COR-L47 (cell line): ENCODE data around the gene DIPK1B.
A peak's percentile ranks its signal among the peaks of the same experiment; 100 is the strongest.
"Not testable (repeated sequence)": the region's sequence is repeated elsewhere in the genome, so short reads cannot be mapped to it uniquely, and the experiment has no call there.

ENCODE experiments used
- DNase-seq: peaks from one replicate; lab custom pipeline; 2025; lab: John Stamatoyannopoulos, UW

The DIPK1B gene

DNA sequence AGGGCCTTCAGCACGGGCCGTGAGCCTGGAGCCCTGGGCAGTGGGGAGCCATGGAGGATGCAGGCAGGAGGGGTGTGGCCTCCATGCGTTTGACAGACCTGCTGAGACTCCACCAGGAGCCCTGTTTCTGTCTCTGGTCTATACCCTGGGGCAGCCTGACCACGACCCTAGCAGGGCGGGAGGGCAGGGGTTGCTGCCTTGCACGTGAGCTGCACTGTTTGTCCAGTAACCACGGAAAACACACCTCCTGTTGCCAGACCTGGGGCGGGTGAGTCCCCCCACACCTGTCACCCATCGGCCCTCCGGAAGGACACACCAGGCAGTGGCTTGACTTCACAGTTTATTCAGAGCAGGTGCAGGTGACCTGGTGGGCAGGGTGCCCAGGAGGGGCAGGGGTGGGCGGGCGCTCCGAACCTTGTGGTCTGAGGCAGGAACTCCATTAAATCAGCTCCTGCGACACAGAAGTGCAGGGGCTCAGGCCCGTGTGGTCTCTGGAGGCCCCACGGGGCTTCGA is 41.7 kb downstream of the DIPK1B start:
- peak; percentile 30 for DNase-seq

- no peak for DNase-seq
Observed at GRCh38 chr9:136754626-136755301, 42.4 kb downstream of the DIPK1B start.

GRCh38 chr9:136755302-136756133 is 43.1 kb downstream of the DIPK1B start:
- not testable (repeated sequence) for DNase-seq

DNA sequence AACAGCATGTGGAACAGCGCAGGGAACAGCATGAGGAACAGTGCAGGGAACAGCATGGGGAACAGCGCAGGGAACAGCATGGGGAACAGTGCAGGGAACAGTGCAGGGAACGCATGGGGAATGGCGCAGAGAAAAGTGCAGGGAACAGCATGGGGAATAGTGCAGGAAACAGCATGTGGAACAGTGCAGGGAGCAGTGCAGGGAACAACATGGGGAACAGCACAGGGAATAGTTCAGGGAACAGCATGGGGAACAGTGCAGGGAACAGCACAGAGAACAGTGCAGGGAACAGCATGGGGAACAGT is 43.7 kb downstream of the DIPK1B start:
- DNase-seq = no peak

- DNase-seq = no peak
Observed at GRCh38 chr9:136756836-136757235, 44.5 kb downstream of the DIPK1B start.

GRCh38 chr9:136757328-136757727 is 45.0 kb downstream of the DIPK1B start:
- DNase-seq = no peak

DNA sequence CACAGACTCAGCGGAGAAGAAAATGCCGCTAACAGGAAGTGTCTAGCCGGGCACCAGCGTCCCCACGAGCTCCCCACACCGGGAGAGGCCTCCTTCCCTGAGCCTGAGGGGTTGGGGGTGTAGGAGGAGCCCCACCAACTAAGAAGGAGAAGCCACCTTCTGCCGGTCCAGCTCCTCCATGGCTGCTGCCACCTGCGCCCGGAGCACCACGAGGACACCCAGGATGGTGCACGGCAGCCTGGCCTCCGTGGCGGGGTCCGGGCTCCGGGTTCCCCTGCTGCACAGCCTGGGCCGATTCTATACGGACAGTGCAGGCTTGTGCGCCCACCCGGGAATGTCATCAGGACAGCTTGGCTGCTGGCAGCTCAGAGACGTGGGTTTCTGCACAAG is 45.4 kb downstream of the DIPK1B start:
- no peak for DNase-seq

DNA sequence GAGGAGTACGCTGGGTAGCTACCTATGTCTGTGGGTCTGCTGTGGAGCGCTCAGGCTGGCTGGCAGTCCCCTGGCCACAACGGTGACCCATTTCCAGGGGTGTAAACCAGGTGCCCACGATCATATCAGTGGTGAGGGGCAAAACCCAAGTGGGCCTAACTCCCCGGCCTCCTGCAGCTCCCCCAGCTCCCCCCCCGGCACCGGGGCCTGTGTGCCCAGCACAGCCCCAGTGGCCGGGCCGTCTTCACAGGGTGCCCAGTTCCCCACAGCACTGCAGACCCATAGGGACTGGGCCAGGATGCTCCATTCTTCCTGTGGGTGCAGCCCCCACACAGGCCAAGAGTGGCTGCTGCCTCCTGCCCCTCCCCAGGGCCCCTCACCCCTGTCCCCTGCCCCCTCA is 46.6 kb downstream of the DIPK1B start:
- no peak for DNase-seq

- no peak for DNase-seq
Observed at GRCh38 chr9:136759436-136760325, 47.3 kb downstream of the DIPK1B start.

- no peak for DNase-seq
Observed at GRCh38 chr9:136760424-136760823, 48.1 kb downstream of the DIPK1B start.

GRCh38 chr9:136760834-136761544 is 48.6 kb downstream of the DIPK1B start:
- peak; percentile 52 for DNase-seq

- no peak for DNase-seq
Observed at GRCh38 chr9:136761545-136761981, 49.2 kb downstream of the DIPK1B start.

DNA sequence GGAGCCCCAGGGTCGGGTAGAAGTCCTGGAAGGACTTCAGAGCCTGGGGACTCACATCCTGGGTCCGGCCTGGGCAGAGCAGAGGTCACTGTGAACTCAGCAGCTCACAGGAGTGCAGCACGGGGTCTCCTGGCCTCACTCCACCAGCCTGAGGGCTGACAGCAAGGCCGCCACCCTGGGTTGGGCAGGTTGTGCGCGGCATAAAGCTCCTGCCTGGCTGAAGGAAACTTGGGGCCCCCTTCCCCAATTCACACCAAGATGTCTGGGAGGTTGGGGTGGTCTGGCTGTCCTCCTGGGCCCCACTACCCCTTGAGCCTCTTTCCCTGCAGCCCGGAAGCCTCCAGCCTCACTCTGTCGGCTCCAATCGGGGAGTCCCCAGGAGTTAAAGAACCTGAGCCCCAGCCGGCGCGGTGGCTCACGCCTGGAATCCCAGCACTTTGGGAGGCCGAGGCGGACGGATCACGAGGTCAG is 49.9 kb downstream of the DIPK1B start:
- no peak for DNase-seq

DNA sequence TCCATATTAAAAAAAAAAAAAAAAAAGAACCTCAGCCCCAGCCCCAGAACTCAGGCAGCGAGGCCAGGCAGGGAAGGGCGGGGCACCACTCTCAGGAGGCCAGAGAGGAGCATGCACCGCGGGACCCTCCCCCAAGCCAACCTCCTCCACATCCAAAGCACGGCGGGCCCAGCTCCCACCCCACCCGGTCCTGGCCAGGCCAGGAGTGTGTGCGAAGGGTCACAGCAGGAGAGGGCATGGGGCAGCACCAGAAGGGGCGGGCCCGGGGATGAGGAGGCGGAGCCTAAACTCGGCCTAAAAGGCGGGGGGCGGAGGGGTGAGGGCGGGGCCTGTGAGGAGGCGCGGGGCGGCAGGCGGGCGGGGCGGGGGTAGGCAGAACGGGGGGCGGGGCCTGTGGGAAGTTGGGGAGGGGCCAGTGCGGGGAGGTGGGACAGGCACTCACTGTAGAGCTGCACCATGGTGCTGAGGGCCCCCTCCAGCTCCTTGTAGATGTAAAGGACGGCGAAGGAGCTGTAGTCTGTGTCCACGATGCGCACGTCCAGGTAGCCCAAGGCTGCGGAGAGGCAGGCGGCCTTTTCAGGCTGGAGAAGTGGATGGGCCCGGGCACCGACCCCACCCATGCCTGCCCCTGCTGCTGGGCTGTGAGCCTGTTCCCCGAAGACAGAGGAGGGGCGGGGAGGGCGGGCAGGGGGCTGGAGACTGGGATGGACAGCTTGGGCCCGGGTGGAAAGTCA is 50.7 kb downstream of the DIPK1B start:
- DNase-seq = no peak

DNA sequence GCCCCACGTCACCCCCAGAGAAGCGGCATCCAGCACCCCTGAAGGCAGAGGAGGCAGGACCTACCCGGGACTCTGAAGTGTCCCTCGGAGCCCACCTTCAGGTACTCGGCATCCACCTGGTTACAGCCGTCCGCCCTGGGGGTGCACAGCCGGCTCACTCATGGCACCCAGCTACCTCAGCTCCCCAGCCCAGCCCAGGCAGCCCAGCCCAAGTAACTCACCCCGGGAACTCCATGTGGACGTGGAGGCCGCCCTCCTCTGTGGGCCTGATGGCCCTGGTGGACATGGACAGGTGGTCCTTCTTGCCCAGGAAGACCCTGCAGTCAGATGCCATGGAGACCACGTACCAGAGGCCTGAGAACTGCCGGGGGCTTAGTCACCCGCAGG is 51.3 kb downstream of the DIPK1B start:
- no peak for DNase-seq

DNA sequence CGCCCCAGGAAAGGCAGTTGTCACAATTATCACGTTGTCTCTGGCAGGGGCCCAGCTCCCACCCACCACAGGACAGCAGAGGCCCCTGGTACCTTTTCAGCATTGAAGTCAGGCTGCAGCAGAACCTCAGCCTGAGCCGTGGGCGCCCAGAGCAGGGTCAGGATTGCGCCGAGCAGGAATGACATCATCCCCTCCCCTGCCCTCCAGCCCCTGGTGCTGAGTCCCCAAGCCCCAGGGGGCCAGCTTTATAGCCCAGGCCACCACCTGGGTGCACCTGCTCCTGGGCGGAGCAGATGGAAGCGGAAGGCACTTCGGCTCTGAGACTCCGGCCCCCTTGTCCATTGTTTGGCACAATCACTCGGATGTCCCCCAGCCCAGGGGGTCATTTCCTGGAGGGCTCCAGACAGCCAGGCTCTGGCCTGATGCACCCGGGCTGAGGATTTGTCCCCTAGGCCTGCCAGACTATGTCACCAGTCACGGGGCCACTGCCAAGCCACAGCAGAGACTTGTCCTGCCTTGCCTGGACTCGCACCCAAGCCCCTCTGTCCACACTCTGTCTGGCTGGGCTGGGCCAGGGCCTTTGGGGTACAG is 52.0 kb downstream of the DIPK1B start, which contains the start of gene LCN15:
TSS of gene LCN15 (minus strand) at position 218 of the 591 bp plus-strand sequence. CDS start at position 188, 30 bp downstream.
- peak; percentile 83 for DNase-seq

GRCh38 chr9:136765041-136765440 is 52.7 kb downstream of the DIPK1B start:
- DNase-seq = no peak

DNA sequence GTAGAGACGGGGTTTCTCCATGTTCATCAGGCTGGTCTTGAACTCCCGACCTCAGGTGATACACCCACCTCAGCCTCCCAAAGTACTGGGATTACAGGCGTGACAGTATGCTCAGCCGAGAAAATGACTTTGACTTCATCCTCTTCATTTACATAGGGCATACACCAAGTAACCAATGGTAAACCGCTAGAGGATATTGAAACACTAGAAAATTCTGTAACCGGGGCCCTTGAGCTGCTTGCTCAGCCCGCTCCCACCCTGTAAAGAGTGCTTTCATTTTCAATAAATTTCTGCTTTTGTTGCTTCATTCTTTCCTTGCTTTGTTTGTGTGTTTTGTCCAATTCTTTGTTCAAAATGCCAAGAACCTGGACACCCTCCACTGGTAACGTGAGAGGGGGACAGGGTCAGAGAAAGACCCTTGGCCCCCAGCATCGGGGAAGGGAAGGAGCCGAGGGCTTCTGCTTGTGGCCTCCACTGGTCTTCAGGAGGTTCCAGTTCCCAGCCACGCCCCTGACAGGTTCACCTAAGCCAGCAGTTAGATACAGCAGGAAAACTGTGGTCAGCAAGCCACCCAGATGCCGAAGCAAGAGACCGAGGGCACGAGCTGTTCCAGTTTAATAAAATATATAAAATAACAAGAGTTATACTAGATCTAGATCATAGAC is 53.5 kb downstream of the DIPK1B start:
- not testable (repeated sequence) for DNase-seq

DNA sequence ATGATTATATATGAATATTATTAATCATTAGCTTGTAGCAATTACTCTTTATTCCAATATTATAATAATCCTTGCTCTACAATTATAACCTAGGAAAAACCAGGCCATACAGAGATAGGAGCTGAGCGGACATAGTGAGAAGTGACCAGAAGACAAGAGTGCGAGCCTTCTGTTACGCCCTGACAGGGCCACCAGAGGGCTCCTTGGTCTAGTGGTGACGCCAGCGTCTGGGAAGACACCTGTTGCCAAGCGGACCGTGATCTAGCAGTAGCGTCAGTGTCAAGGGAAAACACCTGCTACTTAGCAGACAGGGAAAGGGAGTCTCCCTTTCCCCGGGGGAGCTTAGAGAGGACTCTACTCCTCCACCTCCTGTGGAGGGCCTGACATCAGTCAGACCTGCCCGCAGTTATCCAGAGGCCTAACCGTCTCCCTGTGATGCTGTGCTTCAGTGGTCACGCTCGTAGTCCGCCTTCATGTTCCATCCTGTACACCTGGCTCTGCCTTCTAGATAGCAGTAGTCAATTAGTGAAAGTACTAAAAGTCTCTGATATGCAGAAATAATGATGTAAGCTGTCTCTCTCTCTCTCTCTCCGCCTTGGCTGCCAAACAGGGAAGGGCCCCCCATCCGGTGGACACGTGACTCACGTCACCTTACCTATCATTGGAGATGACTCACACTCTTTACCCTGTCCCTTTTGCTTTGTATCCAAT is 54.2 kb downstream of the DIPK1B start:
- peak; percentile 81 for DNase-seq
